ENCODE results near the gene LPP. TPM values are rescaled to one million over a fixed set of nuclear protein-coding genes. Genes with fewer than 3 reads are reported as not detected.

Gene LPP
- polyA plus RNA-seq, 2 of the 4 experiments (the other 2 are of a cell fraction): 11.0 to 30.8 TPM

GRCh38 chr3:188508454-188508853 lies 354.5 kb downstream of the LPP start:
- ChIA-PET CTCF (interaction anchor here (1.4 kb wide), 1 partner anchor 446 kb away, joined by 3 read pairs; no protein-coding TSS in a partner anchor), POLR2A (no interaction called here)
- H3K4me2 ChIP-seq: no peak overlapping the region
- whole genome bisulfite sequencing (ENCODE audit: missing lambda C conversion rate): 96% methylated on average over 6 of the region's 6 CpGs
- H3K9me3 ChIP-seq: peaks cover 8% of the 10 kb centered on the region; the same call in 2 of the 3 replicates
- DNase-seq (ENCODE audit: low read depth in 1 of 2, low spot score in 1 of 2) (no peak), ATAC-seq (no peak), FAIRE-seq (no peak)
- TF ChIP-seq FOSB (CRISPR knock-in tag; IDR thresholded peaks at IDR 0.05): no peak
- no peak for TF ChIP-seq MAX (IDR thresholded peaks at IDR 0.05)
- no peak for TF ChIP-seq TP53 (CRISPR knock-in tag; IDR thresholded peaks at IDR 0.05)
- TF ChIP-seq TFCP2L1 (CRISPR knock-in tag; IDR thresholded peaks at IDR 0.05): no peak
- TF ChIP-seq POLR2AphosphoS2 (conservative IDR thresholded peaks at IDR 0.05; ENCODE audit: low read length): no peak
- no peak overlapping the region for H3K4me3 ChIP-seq
- H3K4me1 ChIP-seq: peaks cover 21% of the 10 kb centered on the region
- no peak overlapping the region for H3K27ac ChIP-seq

- ATAC-seq (no peak), DNase-seq (ENCODE audit: low read depth in 1 of 2, low spot score in 1 of 2) (no peak), FAIRE-seq (no peak)
- CTCF ChIA-PET: no interaction called here
- H3K4me2 ChIP-seq: no peak overlapping the region
- POLR2A ChIA-PET: no interaction called here
- H3K4me1 ChIP-seq: peaks cover 30% of the 10 kb centered on the region
- peaks cover under 1% of the 10 kb centered on the region; the same call in 2 of the 3 replicates for H3K9me3 ChIP-seq
- no peak overlapping the region for H3K27ac ChIP-seq
- no peak overlapping the region for H3K4me3 ChIP-seq
- TF ChIP-seq CBX8 (IDR thresholded peaks at IDR 0.05): no peak
- no peak for TF ChIP-seq ZC3H11A (IDR thresholded peaks at IDR 0.05)
- no peak for TF ChIP-seq REST (IDR thresholded peaks at IDR 0.05)
- TF ChIP-seq FOXS1 (CRISPR knock-in tag; IDR thresholded peaks at IDR 0.05): no peak
- no peak for TF ChIP-seq ATOH8 (CRISPR knock-in tag; IDR thresholded peaks at IDR 0.05; ENCODE audit: low read depth)
- no peak for TF ChIP-seq RCOR1 (IDR thresholded peaks at IDR 0.05; ENCODE audit: low read depth, low read length)
- no peak for TF ChIP-seq SMC3 (IDR thresholded peaks at IDR 0.05)
- TF ChIP-seq RFX5 (IDR thresholded peaks at IDR 0.05): no peak
- TF ChIP-seq MAFK (IDR thresholded peaks at IDR 0.05; ENCODE audit: partially characterized antibody): no peak
- no peak for TF ChIP-seq NFE2L2 (conservative IDR thresholded peaks at IDR 0.05; ENCODE audit: low read length)
- TF ChIP-seq FOSL2 (IDR thresholded peaks at IDR 0.05): no peak
- TF ChIP-seq FOSL2 (CRISPR knock-in tag; IDR thresholded peaks at IDR 0.05): no peak
- WGBS (ENCODE audit: missing lambda C conversion rate): 91% methylated on average over 3 of the region's 3 CpGs
Observed at GRCh38 chr3:188509316-188509715, 355.4 kb downstream of the LPP start.

- 50% methylated on average over 3 of the region's 3 CpGs for WGBS (ENCODE audit: missing lambda C conversion rate)
Observed at GRCh38 chr3:188510366-188510765, 356.4 kb downstream of the LPP start.

More at GRCh38 chr3:188510366-188510765, 356.4 kb downstream of the LPP start:
- peaks cover 31% of the 10 kb centered on the region for H3K4me1 ChIP-seq
- CTCF ChIA-PET: interaction anchor here (1.9 kb wide), 1 partner anchor 770 kb away, joined by 6 read pairs; no protein-coding TSS in a partner anchor
- FAIRE-seq: no peak
- DNase-seq (ENCODE audit: low read depth in 1 of 2, low spot score in 1 of 2): no peak
- H3K4me3 ChIP-seq: no peak overlapping the region
- TF ChIP-seq GATA3 (IDR thresholded peaks at IDR 0.05; ENCODE audit: borderline replicate concordance) (no peak), CBX2 (IDR thresholded peaks at IDR 0.05; ENCODE audit: borderline replicate concordance, low read depth) (no peak), ZSCAN20 (CRISPR knock-in tag; IDR thresholded peaks at IDR 0.05) (no peak), CEBPB (IDR thresholded peaks at IDR 0.05) (no peak), FOXS1 (CRISPR knock-in tag; IDR thresholded peaks at IDR 0.05) (no peak), CBX8 (IDR thresholded peaks at IDR 0.05) (no peak), JUN (IDR thresholded peaks at IDR 0.05) (no peak)
- no peak overlapping the region for H3K4me2 ChIP-seq
- POLR2A ChIA-PET: no interaction called here
- no peak for ATAC-seq
- H3K9me3 ChIP-seq: no peaks in the 10 kb centered on the region
- no peak overlapping the region for H3K27ac ChIP-seq
